SK-N-SH (cell line): ENCODE results near the gene ZBTB4. TPM values are rescaled to one million over a fixed set of nuclear protein-coding genes. Genes with fewer than 3 reads are reported as not detected.

Experiments
- CTCF ChIA-PET: fragments of 300-600, 350-600 bp; formaldehyde crosslinking; extraction: SDS; loops from one replicate; lab custom pipeline; 2021; lab: Yijun Ruan, JAX
- POLR2A ChIA-PET: fragments of 350-600 bp; sonication (Branson Sonifier 250); formaldehyde crosslinking; extraction: SDS; loops from one replicate; lab custom pipeline; 2020; ENCODE audit warnings: antibody characterized with exemption, inconsistent platforms; lab: Yijun Ruan, JAX
- DNase-seq: peaks from one replicate; pipeline ENCODE4 v3.0.0; 2012
- H2AFZ ChIP-seq: fragments of 200-600 bp; sonication (generic); 2 replicates; pipeline ENCODE4 v1.8.1; 2016; ENCODE audit warnings: antibody characterized with exemption, mild to moderate bottlenecking, low read depth
- H3F3A ChIP-seq: fragments of 200-600 bp; sonication (generic); replicated peaks from 2 replicates; pipeline ENCODE3; 2016; ENCODE audit warnings: antibody characterized with exemption, mild to moderate bottlenecking; ENCODE audit not compliant: insufficient read depth
- H3K27ac ChIP-seq, 2 experiments: fragments of 200-500 bp in 1 of 2; fragments of 200-600 bp in 1 of 2; sonication (Bioruptor generic) in 1 of 2; sonication (generic), shearing (Covaris generic) in 1 of 2; 2 replicates each; pipeline versions ENCODE4 v1.5.1 to v1.6.1; 2014 to 2016; ENCODE audit warnings: low read depth in 2 of 2, inconsistent platforms in 1 of 2, low read length in 1 of 2, mild to moderate bottlenecking in 1 of 2, mixed read lengths in 1 of 2
- H3K27me3 ChIP-seq: fragments of 200-600 bp; sonication (generic), shearing (Covaris generic); 2 replicates; pipeline ENCODE4 v1.6.1; 2016; ENCODE audit warnings: mixed run types; ENCODE audit not compliant: insufficient read depth
- H3K36me3 ChIP-seq, 2 experiments: fragments of 200-500 bp in 1 of 2; fragments of 200-600 bp in 1 of 2; sonication (Bioruptor generic) in 1 of 2; sonication (generic) in 1 of 2; replicated peaks in 1 of 2; 2 replicates each; pipeline versions ENCODE3 to v1.5.1; 2014 to 2016; ENCODE audit warnings: low read length in 1 of 2, mild to moderate bottlenecking in 1 of 2; ENCODE audit not compliant: insufficient read depth in 2 of 2, control insufficient read depth in 1 of 2
- H3K4me1 ChIP-seq, 2 experiments: fragments of 200-500 bp in 1 of 2; fragments of 200-600 bp in 1 of 2; sonication (Bioruptor generic) in 1 of 2; sonication (generic), shearing (Covaris generic) in 1 of 2; 2 replicates each; pipeline versions ENCODE4 v1.5.1 to v1.6.1; 2014 to 2016; ENCODE audit warnings: low read depth in 1 of 2, low read length in 1 of 2, mixed run types in 1 of 2; ENCODE audit not compliant: insufficient read depth in 2 of 2, control insufficient read depth in 1 of 2
- H3K4me2 ChIP-seq: fragments of 200-600 bp; sonication (generic), shearing (Covaris generic); 2 replicates; pipeline ENCODE4 v1.6.1; 2017; ENCODE audit warnings: mixed run types
- H3K4me3 ChIP-seq, 2 experiments: fragments of 200-500 bp in 1 of 2; fragments of 200-600 bp in 1 of 2; sonication (Bioruptor generic) in 1 of 2; sonication (generic), shearing (Covaris generic) in 1 of 2; 2 replicates each; pipeline versions ENCODE4 v1.5.1 to v1.8.1; 2014 to 2016; ENCODE audit warnings: low read depth in 2 of 2, inconsistent platforms in 1 of 2, low read length in 1 of 2, mild to moderate bottlenecking in 1 of 2, mixed read lengths in 1 of 2, moderate library complexity in 1 of 2
- H3K79me2 ChIP-seq: fragments of 200-600 bp; sonication (generic); 2 replicates; pipeline ENCODE4 v1.8.1; 2017; ENCODE audit warnings: mild to moderate bottlenecking; ENCODE audit not compliant: insufficient read depth
- H3K9ac ChIP-seq: fragments of 200-600 bp; sonication (generic); 2 replicates; pipeline ENCODE4 v1.6.1; 2017; ENCODE audit warnings: mixed run types
- H3K9me2 ChIP-seq: fragments of 200-600 bp; sonication (generic); 2 replicates; pipeline ENCODE4 v1.6.1; 2017; ENCODE audit warnings: mixed run types
- H3K9me3 ChIP-seq: fragments of 200-600 bp; sonication (generic); 2 replicates; pipeline ENCODE4 v1.6.1; 2017; ENCODE audit warnings: mixed run types, mild to moderate bottlenecking, moderate library complexity
- H4K20me1 ChIP-seq: fragments of 200-600 bp; sonication (generic); 2 replicates; pipeline ENCODE4 v1.6.1; 2017; ENCODE audit warnings: mild to moderate bottlenecking, mixed run types; ENCODE audit not compliant: insufficient read depth
- CHD2 ChIP-seq: fragments of 150-350 bp; IDR thresholded peaks from 2 replicates; pipeline ENCODE4 v1.6.1; 2018; ENCODE audit warnings: low read length; ENCODE audit not compliant: partially characterized antibody
- EP300 ChIP-seq, 2 experiments: IDR thresholded peaks; 2 replicates each; pipeline versions ENCODE4 v1.4.0 to v1.6.1; 2012; ENCODE audit warnings: borderline replicate concordance in 1 of 2, low read depth in 1 of 2, low read length in 1 of 2
- FOSL2 ChIP-seq: IDR thresholded peaks from 2 replicates; pipeline ENCODE4 v1.4.0; 2012; ENCODE audit warnings: low read depth, mild to moderate bottlenecking, moderate library complexity, borderline replicate concordance
- FOXJ3 ChIP-seq: sonication (generic); formaldehyde crosslinking; IDR thresholded peaks from 2 replicates; pipeline ENCODE4 v1.5.1; 2020; ENCODE audit warnings: mild to moderate bottlenecking, missing genetic modification reagents
- GABPA ChIP-seq: IDR thresholded peaks from 2 replicates; pipeline ENCODE4 v1.4.0; 2012; ENCODE audit warnings: low read depth, mild to moderate bottlenecking
- MAX ChIP-seq: IDR thresholded peaks from 2 replicates; pipeline ENCODE4 v1.4.0; 2012; ENCODE audit warnings: low read depth
- MEF2A ChIP-seq: IDR thresholded peaks from 2 replicates; pipeline ENCODE4 v1.4.0; 2012; ENCODE audit warnings: low read depth, borderline replicate concordance
- NRF1 ChIP-seq: IDR thresholded peaks from 2 replicates; pipeline ENCODE4 v1.6.1; 2012; ENCODE audit warnings: low read depth, mild to moderate bottlenecking, low read length
- POLR2AphosphoS5 ChIP-seq: IDR thresholded peaks from 2 replicates; pipeline ENCODE4 v1.6.1; 2012; ENCODE audit warnings: low read depth, low read length
- RAD21 ChIP-seq: IDR thresholded peaks from 2 replicates; pipeline ENCODE4 v1.6.1; 2012; ENCODE audit warnings: mild to moderate bottlenecking, low read length
- RFX5 ChIP-seq: IDR thresholded peaks from 2 replicates; pipeline ENCODE4 v1.6.1; 2012; ENCODE audit warnings: mild to moderate bottlenecking, improper control_type of control experiment, low read length
- RXRA ChIP-seq: IDR thresholded peaks from 2 replicates; pipeline ENCODE4 v1.4.0; 2012; ENCODE audit warnings: low read depth, mild to moderate bottlenecking, borderline replicate concordance
- SIN3A ChIP-seq: IDR thresholded peaks from 2 replicates; pipeline ENCODE4 v1.6.1; 2012; ENCODE audit warnings: low read depth, mild to moderate bottlenecking, low read length, moderate library complexity, borderline replicate concordance
- SMC3 ChIP-seq: IDR thresholded peaks from 2 replicates; pipeline ENCODE4 v1.6.1; 2012; ENCODE audit warnings: low read depth, low read length, improper control_type of control experiment
- TAF1 ChIP-seq: IDR thresholded peaks from 2 replicates; pipeline ENCODE4 v1.6.1; 2012; ENCODE audit warnings: low read depth, mild to moderate bottlenecking, low read length, moderate library complexity, borderline replicate concordance
- TCF12 ChIP-seq: IDR thresholded peaks from 2 replicates; pipeline ENCODE4 v1.4.0; 2012
- TEAD4 ChIP-seq: IDR thresholded peaks from 2 replicates; pipeline ENCODE4 v1.4.0; 2012; ENCODE audit warnings: mild to moderate bottlenecking, borderline replicate concordance; ENCODE audit not compliant: insufficient read depth
- USF2 ChIP-seq: fragments of 150-350 bp; IDR thresholded peaks from 2 replicates; pipeline ENCODE4 v1.6.1; 2017; ENCODE audit warnings: antibody characterized with exemption, low read length, low read depth, borderline replicate concordance
- YY1 ChIP-seq: IDR thresholded peaks from 2 replicates; pipeline ENCODE4 v1.4.0; 2012; ENCODE audit warnings: low read depth, mild to moderate bottlenecking
- ZBTB33 ChIP-seq: IDR thresholded peaks from 2 replicates; pipeline ENCODE4 v1.4.0; 2012; ENCODE audit warnings: low read depth, borderline replicate concordance
- WGBS: methylation state at CpG from one replicate; pipeline ENCODE4 v1.1.6; 2017; ENCODE audit warnings: low lambda C conversion rate; 5-methylcytosine and 5-hydroxymethylcytosine counted together
- polyA plus RNA-seq, 3 experiments: library from polyadenylated mRNA; depleted of rRNA; stranded (reverse); fragments of >200 nt; gene quantifications; 2 replicates each; pipeline ENCODE4 v1.2.3, GENCODE V29; 2012

Gene ZBTB4
- polyA plus RNA-seq, 1 of the 3 experiments (the other 2 are of a cell fraction) = 12.8 TPM

GRCh38 chr17:7501729-7502128 is 22.3 kb upstream of the ZBTB4 start:
- peaks cover 4% of the 10 kb centered on the region; the same call in 1 of the 2 replicates for H4K20me1 ChIP-seq
- no peaks in the 10 kb centered on the region for H3K9me2 ChIP-seq
- no peak overlapping the region for H3K27ac ChIP-seq
- no peak for DNase-seq
- no peak overlapping the region for H3K9ac ChIP-seq
- no peak overlapping the region for H3K4me2 ChIP-seq
- H3K4me1 ChIP-seq = no peaks in the 10 kb centered on the region
- no peaks in the 10 kb centered on the region for H3K9me3 ChIP-seq
- CTCF ChIA-PET = interaction anchor here (1.0 to 3.2 kb wide), 5 partner anchors 11 to 146 kb away, joined by 3 to 15 read pairs (median 7); no protein-coding TSS in a partner anchor
- H3K36me3 ChIP-seq = peaks cover 62 to 76% of the 10 kb centered on the region in 2 experiments
- H3K79me2 ChIP-seq = peaks cover 15% of the 10 kb centered on the region
- TF ChIP-seq RFX5 (no peak), MAX (no peak), TEAD4 (no peak), NRF1 (no peak), YY1 (no peak), MEF2A (no peak), ZBTB33 (no peak), USF2 (no peak), POLR2AphosphoS5 (no peak), FOXJ3 (CRISPR knock-in tag) (no peak), SIN3A (no peak), RXRA (no peak), SMC3 (no peak)
- TF ChIP-seq, all 33 proteins: peak for 0
- POLR2A ChIA-PET = no interaction called here
- H3K27me3 ChIP-seq = no peaks in the 10 kb centered on the region
- H3F3A ChIP-seq = no peaks in the 10 kb centered on the region
- H3K4me3 ChIP-seq = no peak overlapping the region
- WGBS = 90% methylated on average over 13 of the region's 14 CpGs
- no peak overlapping the region for H2AFZ ChIP-seq

- DNase-seq = no peak
- Histone ChIP-seq H3K9me2 (no peaks in the 10 kb centered on the region), H3K4me3 (no peak overlapping the region), H3K27me3 (no peaks in the 10 kb centered on the region), H3F3A (no peaks in the 10 kb centered on the region), H3K36me3 (peaks cover 44 to 80% of the 10 kb centered on the region in 2 experiments), H3K79me2 (peaks cover 40% of the 10 kb centered on the region), H4K20me1 (peaks cover 30% of the 10 kb centered on the region), H3K4me2 (no peak overlapping the region), H3K27ac (no peak overlapping the region), H2AFZ (no peak overlapping the region), H3K4me1 (no peaks in the 10 kb centered on the region), H3K9me3 (no peaks in the 10 kb centered on the region), H3K9ac (no peak overlapping the region)
- WGBS = 91% methylated on average over 11 of the region's 11 CpGs
- CTCF ChIA-PET = interaction anchor here (1.5 kb wide), 1 partner anchor 42 kb away, joined by 3 read pairs; no protein-coding TSS in a partner anchor
- no peak for TF ChIP-seq FOSL2
- no peak for TF ChIP-seq RFX5
- no peak for TF ChIP-seq EP300 (IDR thresholded peaks at IDR 0.05; ENCODE audit: borderline replicate concordance in 1 of 2, low read depth in 1 of 2, low read length in 1 of 2)
- TF ChIP-seq TAF1 = no peak
- no peak for TF ChIP-seq CHD2
- no peak for TF ChIP-seq RAD21
- TF ChIP-seq GABPA = no peak
- TF ChIP-seq TCF12 = no peak
- TF ChIP-seq NRF1 = no peak
- TF ChIP-seq, all 33 proteins: peak for 0
- POLR2A ChIA-PET = no interaction called here
Observed at GRCh38 chr17:7499161-7499560, 19.7 kb upstream of the ZBTB4 start.
